SJSA1 (cell line): ENCODE results near the gene P3R3URF. TPM values are rescaled to one million over a fixed set of nuclear protein-coding genes. Genes with fewer than 3 reads are reported as not detected.

Experiments
- DNase-seq, 2 experiments: peaks; one replicate each; pipeline ENCODE4 v3.0.0-alpha.2; 2015 to 2020; ENCODE audit warnings: low spot score in 2 of 2, low read depth in 1 of 2
- H3K27ac ChIP-seq: fragments of 250-450 bp; sonication (Bioruptor Pico); 2 replicates; pipeline ENCODE4 v1.5.1; 2020; ENCODE audit warnings: mild to moderate bottlenecking, moderate library complexity
- H3K27me3 ChIP-seq: fragments of 250-450 bp; sonication (Bioruptor Pico); replicated peaks from 2 replicates; pipeline ENCODE4 v1.5.1; 2020; ENCODE audit warnings: mild to moderate bottlenecking, moderate library complexity
- H3K36me3 ChIP-seq: fragments of 250-450 bp; sonication (Bioruptor Pico); 2 replicates; pipeline ENCODE4 v1.5.1; 2020; ENCODE audit warnings: mild to moderate bottlenecking
- H3K4me1 ChIP-seq: fragments of 250-450 bp; sonication (Bioruptor Pico); replicated peaks from 2 replicates; pipeline ENCODE4 v1.6.1; 2021; ENCODE audit warnings: mild to moderate bottlenecking
- H3K4me3 ChIP-seq: fragments of 250-450 bp; sonication (Bioruptor Pico); 2 replicates; pipeline ENCODE4 v1.5.1; 2020; ENCODE audit warnings: mild to moderate bottlenecking
- H3K9me3 ChIP-seq: fragments of 250-450 bp; sonication (Bioruptor Pico); replicated peaks from 2 replicates; pipeline ENCODE4 v1.5.1; 2020; ENCODE audit warnings: mild to moderate bottlenecking
- total RNA-seq: library from RNA; depleted of rRNA; stranded (reverse); fragments of >200 nt; shearing (Covaris generic); gene quantifications from 2 replicates; pipeline ENCODE4 v1.2.3, GENCODE V29; 2014

P3R3URF gene
- total RNA-seq, 1 experiment from 2014 or later = not detected

- Histone ChIP-seq H3K27me3 (no peaks in the 10 kb centered on the region), H3K36me3 (no peaks in the 10 kb centered on the region), H3K4me3 (no peak overlapping the region), H3K9me3 (no peaks in the 10 kb centered on the region), H3K27ac (no peak overlapping the region), H3K4me1 (peaks cover 7% of the 10 kb centered on the region)
- no peak for DNase-seq
Observed at GRCh38 chr1:46172321-46172720, 4.0 kb downstream of the P3R3URF start.

GRCh38 chr1:46171871-46172270, 4.4 kb downstream of the P3R3URF start:
- Histone ChIP-seq H3K36me3 (no peaks in the 10 kb centered on the region), H3K27ac (no peak overlapping the region), H3K4me1 (peaks cover 7% of the 10 kb centered on the region), H3K27me3 (no peaks in the 10 kb centered on the region), H3K9me3 (no peaks in the 10 kb centered on the region), H3K4me3 (no peak overlapping the region)
- no peak for DNase-seq

- H3K27ac ChIP-seq = no peak overlapping the region
- H3K4me3 ChIP-seq = no peak overlapping the region
- H3K4me1 ChIP-seq = peaks cover 7% of the 10 kb centered on the region
- no peaks in the 10 kb centered on the region for H3K27me3 ChIP-seq
- no peaks in the 10 kb centered on the region for H3K9me3 ChIP-seq
- H3K36me3 ChIP-seq = no peaks in the 10 kb centered on the region
- DNase-seq = no peak
Observed at GRCh38 chr1:46171351-46171750, 4.9 kb downstream of the P3R3URF start.

GRCh38 chr1:46169811-46170454, 6.4 kb downstream of the P3R3URF start:
- no peaks in the 10 kb centered on the region for H3K27me3 ChIP-seq
- peaks cover 7% of the 10 kb centered on the region for H3K4me1 ChIP-seq
- H3K36me3 ChIP-seq = no peaks in the 10 kb centered on the region
- no peak overlapping the region for H3K4me3 ChIP-seq
- DNase-seq = no peak
- H3K9me3 ChIP-seq = no peaks in the 10 kb centered on the region
- no peak overlapping the region for H3K27ac ChIP-seq

- H3K27me3 ChIP-seq = no peaks in the 10 kb centered on the region
- no peak overlapping the region for H3K4me3 ChIP-seq
- DNase-seq = no peak
Observed at GRCh38 chr1:46168477-46168876, 7.8 kb downstream of the P3R3URF start.

GRCh38 chr1:46166521-46167462, 9.5 kb downstream of the P3R3URF start:
- H3K9me3 ChIP-seq = no peaks in the 10 kb centered on the region
- no peak overlapping the region for H3K27ac ChIP-seq
- DNase-seq = no peak
- H3K4me1 ChIP-seq = no peaks in the 10 kb centered on the region
- no peak overlapping the region for H3K4me3 ChIP-seq
- H3K27me3 ChIP-seq = no peaks in the 10 kb centered on the region
- H3K36me3 ChIP-seq = no peaks in the 10 kb centered on the region

More at GRCh38 chr1:46168477-46168876, 7.8 kb downstream of the P3R3URF start:
- Histone ChIP-seq H3K4me1 (peaks cover 4% of the 10 kb centered on the region), H3K9me3 (no peaks in the 10 kb centered on the region), H3K36me3 (no peaks in the 10 kb centered on the region), H3K27ac (no peak overlapping the region)

- Histone ChIP-seq H3K9me3 (no peaks in the 10 kb centered on the region), H3K27me3 (no peaks in the 10 kb centered on the region), H3K27ac (no peak overlapping the region), H3K4me3 (no peak overlapping the region), H3K4me1 (no peaks in the 10 kb centered on the region), H3K36me3 (no peaks in the 10 kb centered on the region)
- DNase-seq = no peak
Observed at GRCh38 chr1:46160212-46160611, 16.1 kb downstream of the P3R3URF start.

- Histone ChIP-seq H3K4me1 (no peaks in the 10 kb centered on the region), H3K36me3 (no peaks in the 10 kb centered on the region), H3K9me3 (no peaks in the 10 kb centered on the region), H3K27me3 (no peaks in the 10 kb centered on the region), H3K4me3 (no peak overlapping the region), H3K27ac (no peak overlapping the region)
- no peak for DNase-seq
Observed at GRCh38 chr1:46159516-46159915, 16.8 kb downstream of the P3R3URF start.

- Histone ChIP-seq H3K27me3 (no peaks in the 10 kb centered on the region), H3K4me3 (no peak overlapping the region), H3K4me1 (no peaks in the 10 kb centered on the region), H3K36me3 (no peaks in the 10 kb centered on the region), H3K27ac (no peak overlapping the region), H3K9me3 (no peaks in the 10 kb centered on the region)
- DNase-seq = no peak
Observed at GRCh38 chr1:46158312-46159281, 17.7 kb downstream of the P3R3URF start.

- H3K27ac ChIP-seq = no peak overlapping the region
- H3K36me3 ChIP-seq = no peaks in the 10 kb centered on the region
- H3K4me3 ChIP-seq = no peak overlapping the region
- no peaks in the 10 kb centered on the region for H3K27me3 ChIP-seq
- no peaks in the 10 kb centered on the region for H3K9me3 ChIP-seq
- no peaks in the 10 kb centered on the region for H3K4me1 ChIP-seq
- no peak for DNase-seq
Observed at GRCh38 chr1:46157916-46158311, 18.4 kb downstream of the P3R3URF start.

- no peaks in the 10 kb centered on the region for H3K36me3 ChIP-seq
- no peaks in the 10 kb centered on the region for H3K27me3 ChIP-seq
- no peaks in the 10 kb centered on the region for H3K4me1 ChIP-seq
- DNase-seq = no peak
- H3K9me3 ChIP-seq = no peaks in the 10 kb centered on the region
- no peak overlapping the region for H3K4me3 ChIP-seq
- H3K27ac ChIP-seq = no peak overlapping the region
Observed at GRCh38 chr1:46153732-46154131, 22.6 kb downstream of the P3R3URF start.

- Histone ChIP-seq H3K9me3 (no peaks in the 10 kb centered on the region), H3K27me3 (no peaks in the 10 kb centered on the region), H3K36me3 (no peaks in the 10 kb centered on the region), H3K27ac (no peak overlapping the region), H3K4me1 (no peaks in the 10 kb centered on the region), H3K4me3 (no peak overlapping the region)
- DNase-seq = no peak
Observed at GRCh38 chr1:46153228-46153627, 23.1 kb downstream of the P3R3URF start.

GRCh38 chr1:46152016-46152415, 24.3 kb downstream of the P3R3URF start:
- H3K27ac ChIP-seq = no peak overlapping the region
- H3K27me3 ChIP-seq = no peaks in the 10 kb centered on the region
- no peaks in the 10 kb centered on the region for H3K4me1 ChIP-seq
- no peaks in the 10 kb centered on the region for H3K9me3 ChIP-seq
- H3K4me3 ChIP-seq = no peak overlapping the region
- no peak for DNase-seq
- H3K36me3 ChIP-seq = no peaks in the 10 kb centered on the region
